HEK293 (cell line): ENCODE results near the gene PI4KA.
A peak's percentile ranks its signal among the peaks of the same experiment; 100 is the strongest.

Source experiments
- CTCF ChIA-PET: fragments of 350-600 bp; formaldehyde crosslinking; extraction: SDS; loops from one replicate; lab custom pipeline; 2021; ENCODE audit warnings: antibody characterized with exemption; lab: Yijun Ruan, JAX
- POLR2A ChIA-PET: fragments of 300-600 bp; formaldehyde crosslinking; extraction: SDS; loops from one replicate; lab custom pipeline; 2020; ENCODE audit warnings: antibody characterized with exemption, inconsistent platforms; lab: Yijun Ruan, JAX
- H3K27ac ChIP-seq: fragments of 200-500 bp; sonication (Bioruptor generic); 2 replicates; pipeline ENCODE4 v1.5.1; 2014; ENCODE audit warnings: low read depth, low read length, control low read depth, inconsistent platforms; ENCODE audit errors: extremely low read depth
- H3K36me3 ChIP-seq, 2 experiments: fragments of 200-500 bp in 1 of 2; sonication (Bioruptor generic) in 1 of 2; 1 replicate in 1 of 2; 2 replicates in 1 of 2; pipeline ENCODE4 v1.5.1; 2014 to 2017; ENCODE audit warnings: inconsistent platforms in 2 of 2, low read length in 2 of 2; ENCODE audit not compliant: control insufficient read depth in 2 of 2, insufficient read depth in 1 of 2
- H3K4me1 ChIP-seq: fragments of 200-500 bp; sonication (Bioruptor generic); 2 replicates; pipeline ENCODE4 v1.5.1; 2014; ENCODE audit warnings: mild to moderate bottlenecking, low read length, inconsistent platforms; ENCODE audit not compliant: control insufficient read depth, insufficient read depth
- H3K4me3 ChIP-seq: 2 replicates; pipeline ENCODE4 v1.5.1; 2011; ENCODE audit warnings: low read depth, mild to moderate bottlenecking, control low read depth, low read length, moderate library complexity
- H3K9me3 ChIP-seq: fragments of 200-500 bp; sonication (Bioruptor generic); 2 replicates; pipeline ENCODE4 v1.5.1; 2014; ENCODE audit warnings: low read depth, low read length, inconsistent platforms; ENCODE audit not compliant: control insufficient read depth, insufficient read depth
- HOXC10 ChIP-seq: sonication (generic); formaldehyde crosslinking; IDR thresholded peaks from 2 replicates; pipeline ENCODE4 v1.8.1; 2023; ENCODE audit warnings: mild to moderate bottlenecking, missing genetic modification reagents
- HOXD13 ChIP-seq: sonication (generic); formaldehyde crosslinking; IDR thresholded peaks from 2 replicates; pipeline ENCODE4 v1.8.0; 2022; ENCODE audit warnings: missing genetic modification reagents, borderline replicate concordance
- OSR2 ChIP-seq: fragments of 450-650 bp; formaldehyde crosslinking; IDR thresholded peaks from 2 replicates; pipeline ENCODE4 v1.5.1; 2016; ENCODE audit warnings: missing biosample characterization, missing genetic modification characterization
- PRDM2 ChIP-seq: fragments of 450-650 bp; formaldehyde crosslinking; IDR thresholded peaks from 2 replicates; pipeline ENCODE4 v1.5.1; 2016; ENCODE audit warnings: missing biosample characterization, missing genetic modification characterization, borderline replicate concordance
- PRDM4 ChIP-seq: fragments of 450-650 bp; formaldehyde crosslinking; IDR thresholded peaks from 2 replicates; pipeline ENCODE4 v1.5.1; 2017; ENCODE audit warnings: missing biosample characterization, missing genetic modification characterization
- TRIM28 ChIP-seq: IDR thresholded peaks from 2 replicates; pipeline ENCODE4 v1.6.1; 2011; ENCODE audit warnings: low read length, control low read depth, borderline replicate concordance
- ZNF121 ChIP-seq: fragments of 450-650 bp; formaldehyde crosslinking; IDR thresholded peaks from 2 replicates; pipeline ENCODE4 v1.5.1; 2016; ENCODE audit warnings: missing biosample characterization, missing genetic modification characterization
- ZNF146 ChIP-seq: fragments of 450-650 bp; formaldehyde crosslinking; IDR thresholded peaks from 2 replicates; pipeline ENCODE4 v1.5.1; 2016; ENCODE audit warnings: missing biosample characterization, missing genetic modification characterization
- ZNF148 ChIP-seq: fragments of 450-650 bp; formaldehyde crosslinking; IDR thresholded peaks from 2 replicates; pipeline ENCODE4 v1.5.0; 2017; ENCODE audit warnings: missing biosample characterization, missing genetic modification characterization, borderline replicate concordance
- ZNF169 ChIP-seq: fragments of 450-650 bp; formaldehyde crosslinking; IDR thresholded peaks from 2 replicates; pipeline ENCODE4 v1.5.1; 2016; ENCODE audit warnings: missing biosample characterization, missing genetic modification characterization
- ZNF211 ChIP-seq: fragments of 450-650 bp; formaldehyde crosslinking; IDR thresholded peaks from 2 replicates; pipeline ENCODE4 v1.5.1; 2016; ENCODE audit warnings: low read depth, missing biosample characterization, missing genetic modification characterization
- ZNF23 ChIP-seq: fragments of 450-650 bp; formaldehyde crosslinking; IDR thresholded peaks from 2 replicates; pipeline ENCODE4 v1.5.1; 2016; ENCODE audit warnings: missing biosample characterization, missing genetic modification characterization, borderline replicate concordance
- ZNF341 ChIP-seq: fragments of 450-650 bp; formaldehyde crosslinking; IDR thresholded peaks from 2 replicates; pipeline ENCODE4; 2016; ENCODE audit warnings: low read depth, missing biosample characterization, missing genetic modification characterization
- ZNF488 ChIP-seq: fragments of 450-650 bp; formaldehyde crosslinking; IDR thresholded peaks from 2 replicates; pipeline ENCODE4 v1.5.1; 2016; ENCODE audit warnings: missing biosample characterization, missing genetic modification characterization
- ZNF510 ChIP-seq: fragments of 450-650 bp; formaldehyde crosslinking; IDR thresholded peaks from 2 replicates; pipeline ENCODE4 v1.5.1; 2018; ENCODE audit warnings: mild to moderate bottlenecking, missing genetic modification characterization, missing biosample characterization; ENCODE audit not compliant: insufficient replicate concordance
- ZNF521 ChIP-seq: fragments of 450-650 bp; formaldehyde crosslinking; IDR thresholded peaks from 2 replicates; pipeline ENCODE4 v1.5.1; 2017; ENCODE audit warnings: missing biosample characterization, mild to moderate bottlenecking, missing genetic modification characterization
- ZNF561 ChIP-seq: fragments of 450-650 bp; IDR thresholded peaks from 2 replicates; pipeline ENCODE4 v1.5.1; 2018; ENCODE audit warnings: missing biosample characterization, missing genetic modification characterization, borderline replicate concordance
- ZNF600 ChIP-seq: fragments of 450-650 bp; formaldehyde crosslinking; IDR thresholded peaks from 2 replicates; pipeline ENCODE4 v1.5.1; 2016; ENCODE audit warnings: missing biosample characterization, missing genetic modification characterization

The PI4KA gene

GRCh38 chr22:20814221-20814808 is 44.3 kb downstream of the PI4KA start:
- Histone ChIP-seq H3K4me1 (no peaks in the 10 kb centered on the region), H3K4me3 (no peak overlapping the region), H3K27ac (no peak overlapping the region), H3K9me3 (no peaks in the 10 kb centered on the region), H3K36me3 (peaks cover 24 to 84% of the 10 kb centered on the region in 2 experiments)
- ChIA-PET POLR2A (no interaction called here), CTCF (interaction anchor here (0.7 to 1.5 kb wide), 4 partner anchors 9 to 289 kb away, joined by 3 to 4 read pairs (median 3); no protein-coding TSS in a partner anchor)
- no peak for TF ChIP-seq TRIM28
- no peak for TF ChIP-seq ZNF561 (tag by site-specific recombination)
- no peak for TF ChIP-seq ZNF488 (tag by site-specific recombination)
- TF ChIP-seq ZNF148 (tag by site-specific recombination) = no peak
- no peak for TF ChIP-seq ZNF341 (tag by site-specific recombination)
- no peak for TF ChIP-seq ZNF600
- TF ChIP-seq ZNF211 = no peak
- no peak for TF ChIP-seq HOXC10 (CRISPR knock-in tag)

GRCh38 chr22:20813056-20813455 is 45.6 kb downstream of the PI4KA start:
- TF ChIP-seq HOXD13 (CRISPR knock-in tag) = no peak
- no peak for TF ChIP-seq ZNF510 (tag by site-specific recombination)
- TF ChIP-seq ZNF169 (tag by site-specific recombination) = no peak
- no peak for TF ChIP-seq ZNF23 (tag by site-specific recombination)
- no peak for TF ChIP-seq ZNF521 (tag by site-specific recombination)
- no peak for TF ChIP-seq ZNF146
- TF ChIP-seq OSR2 = no peak
- POLR2A ChIA-PET = interaction anchor here (1.0 kb wide), 1 partner anchor 141 kb away, joined by 3 read pairs; no protein-coding TSS in a partner anchor
- Histone ChIP-seq H3K36me3 (peaks cover 18 to 81% of the 10 kb centered on the region in 2 experiments), H3K27ac (no peak overlapping the region), H3K9me3 (no peaks in the 10 kb centered on the region), H3K4me1 (no peaks in the 10 kb centered on the region), H3K4me3 (no peak overlapping the region)
- CTCF ChIA-PET = interaction anchor here (0.6 to 1.5 kb wide), 2 partner anchors 8 to 128 kb away, joined by 4 read pairs; no protein-coding TSS in a partner anchor

GRCh38 chr22:20811971-20812660 is 46.5 kb downstream of the PI4KA start:
- POLR2A ChIA-PET = interaction anchor here (1.0 kb wide), 1 partner anchor 142 kb away, joined by 3 read pairs; no protein-coding TSS in a partner anchor
- Histone ChIP-seq H3K27ac (no peak overlapping the region), H3K4me3 (no peak overlapping the region), H3K9me3 (no peaks in the 10 kb centered on the region), H3K4me1 (no peaks in the 10 kb centered on the region), H3K36me3 (peaks cover 10 to 83% of the 10 kb centered on the region in 2 experiments)
- CTCF ChIA-PET = no interaction called here
- TF ChIP-seq ZNF121 = 0 out of 2 replicates have a peak, but pooled peaks have one; percentile 28
- TF ChIP-seq PRDM2 = no peak
- no peak for TF ChIP-seq PRDM4 (tag by site-specific recombination)
